Neutrophil (primary cell): Measurements from ENCODE around the gene ERBB3.

ENCODE experiments used
- H3K27ac ChIP-seq: fragments of 200-600 bp; sonication (generic); 2 replicates; pipeline ENCODE4 v1.5.1; 2016; ENCODE audit warnings: mild to moderate bottlenecking, moderate library complexity
- H3K27me3 ChIP-seq: fragments of 200-600 bp; sonication (generic); 2 replicates; pipeline ENCODE4 v1.6.0; 2016; ENCODE audit warnings: mild to moderate bottlenecking
- H3K36me3 ChIP-seq: fragments of 200-600 bp; sonication (generic); 2 replicates; pipeline ENCODE4 v1.5.1; 2017
- H3K4me1 ChIP-seq, 2 experiments: fragments of 200-600 bp in 1 of 2; sonication (generic) in 1 of 2; 1 replicate in 1 of 2; 2 replicates in 1 of 2; pipeline versions ENCODE4 v1.5.1 to v1.6.1; 2013 to 2016; ENCODE audit warnings: low read depth in 1 of 2, low read length in 1 of 2, mild to moderate bottlenecking in 1 of 2, moderate library complexity in 1 of 2; ENCODE audit not compliant: control insufficient read depth in 1 of 2, insufficient read depth in 1 of 2
- H3K4me3 ChIP-seq, 2 experiments: fragments of 200-600 bp in 1 of 2; sonication (generic) in 1 of 2; 1 replicate in 1 of 2; 2 replicates in 1 of 2; pipeline ENCODE4 v1.5.1; 2013 to 2016; ENCODE audit warnings: low read depth in 1 of 2, low read length in 1 of 2, mild to moderate bottlenecking in 1 of 2, moderate library complexity in 1 of 2
- H3K9me3 ChIP-seq: fragments of 200-600 bp; sonication (generic); 2 replicates; pipeline ENCODE4 v1.5.1; 2016
- TF ChIP-seq, protein P1 (sequence below): fragments of 200-600 bp; sonication (generic); IDR thresholded peaks from 2 replicates; pipeline ENCODE4 v1.5.1; 2016; ENCODE audit warnings: antibody characterized with exemption

The ERBB3 gene

DNA sequence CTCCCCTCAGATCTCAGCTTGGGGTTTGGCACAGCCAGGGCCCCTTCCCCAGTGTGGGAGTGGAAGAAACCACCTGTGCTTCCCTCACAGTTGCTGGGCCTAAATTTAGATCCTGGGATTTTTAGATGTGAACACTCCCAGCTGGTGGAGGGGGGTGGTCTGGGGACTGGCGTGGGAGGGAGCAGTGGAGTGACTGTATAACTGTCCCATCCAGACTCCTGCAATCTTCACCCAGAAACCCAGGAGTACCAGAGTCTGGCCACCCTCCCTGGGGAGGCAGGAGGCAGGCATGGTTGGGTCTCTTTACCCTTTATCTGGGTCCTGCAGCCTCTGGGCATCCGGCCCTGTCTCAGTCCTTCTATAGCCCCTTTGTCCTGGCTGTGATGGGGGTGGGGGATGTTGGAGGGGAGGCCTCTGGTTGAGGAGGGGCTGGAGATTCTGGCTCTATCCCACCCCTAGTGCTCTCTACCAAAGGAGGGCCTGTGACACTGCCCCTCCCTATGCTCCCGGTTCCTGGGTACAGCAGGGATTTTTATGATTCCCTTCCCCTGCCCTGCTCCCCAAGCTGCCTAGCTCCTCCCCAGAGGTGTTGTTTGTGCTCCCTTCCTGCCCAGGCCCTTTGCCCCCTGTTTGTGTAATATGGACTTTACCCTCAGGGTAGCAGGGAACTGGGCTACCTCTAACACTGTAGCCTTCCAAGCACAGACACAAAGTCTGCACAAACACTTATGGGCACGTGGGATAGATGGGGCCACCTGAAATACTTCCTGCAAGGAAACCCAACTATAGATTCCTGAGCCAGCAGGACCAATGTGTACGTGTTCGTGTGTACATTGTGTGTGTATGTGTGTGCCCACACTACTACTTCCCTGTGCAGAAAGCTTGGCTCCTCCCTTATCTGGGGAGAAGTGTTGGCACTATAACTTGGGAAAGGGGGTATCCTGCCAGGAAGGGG, 1.7 kb downstream of the ERBB3 start:
- no peaks in the 10 kb centered on the region for H3K36me3 ChIP-seq
- no peaks in the 10 kb centered on the region for H3K9me3 ChIP-seq
- peaks cover 80% of the 10 kb centered on the region for H3K27me3 ChIP-seq
- peaks cover 17 to 19% of the 10 kb centered on the region in 2 experiments for H3K4me1 ChIP-seq
- no peak overlapping the region for H3K4me3 ChIP-seq
- no peak overlapping the region for H3K27ac ChIP-seq
- TF ChIP-seq, protein P1, sequence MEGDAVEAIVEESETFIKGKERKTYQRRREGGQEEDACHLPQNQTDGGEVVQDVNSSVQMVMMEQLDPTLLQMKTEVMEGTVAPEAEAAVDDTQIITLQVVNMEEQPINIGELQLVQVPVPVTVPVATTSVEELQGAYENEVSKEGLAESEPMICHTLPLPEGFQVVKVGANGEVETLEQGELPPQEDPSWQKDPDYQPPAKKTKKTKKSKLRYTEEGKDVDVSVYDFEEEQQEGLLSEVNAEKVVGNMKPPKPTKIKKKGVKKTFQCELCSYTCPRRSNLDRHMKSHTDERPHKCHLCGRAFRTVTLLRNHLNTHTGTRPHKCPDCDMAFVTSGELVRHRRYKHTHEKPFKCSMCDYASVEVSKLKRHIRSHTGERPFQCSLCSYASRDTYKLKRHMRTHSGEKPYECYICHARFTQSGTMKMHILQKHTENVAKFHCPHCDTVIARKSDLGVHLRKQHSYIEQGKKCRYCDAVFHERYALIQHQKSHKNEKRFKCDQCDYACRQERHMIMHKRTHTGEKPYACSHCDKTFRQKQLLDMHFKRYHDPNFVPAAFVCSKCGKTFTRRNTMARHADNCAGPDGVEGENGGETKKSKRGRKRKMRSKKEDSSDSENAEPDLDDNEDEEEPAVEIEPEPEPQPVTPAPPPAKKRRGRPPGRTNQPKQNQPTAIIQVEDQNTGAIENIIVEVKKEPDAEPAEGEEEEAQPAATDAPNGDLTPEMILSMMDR: no peak

DNA sequence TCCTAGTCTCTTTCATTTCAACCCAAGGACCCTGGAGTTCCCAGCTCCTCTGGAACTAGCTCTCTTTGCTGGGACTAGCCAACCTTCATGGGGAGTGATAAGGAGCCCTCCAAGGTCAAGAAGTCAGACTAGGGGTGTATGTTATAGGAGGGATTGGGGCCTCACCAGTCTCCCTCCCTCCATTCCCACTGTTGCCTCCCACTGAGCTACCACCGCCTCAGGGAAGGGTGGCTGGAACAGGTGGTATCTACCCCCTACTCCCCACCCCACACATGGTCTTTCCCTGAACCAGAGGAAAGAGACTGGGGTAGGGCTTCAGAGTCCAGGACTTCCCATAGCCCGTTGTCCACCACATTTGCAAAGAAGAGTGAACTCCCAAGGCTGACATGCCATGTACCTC, 2.4 kb downstream of the ERBB3 start:
- Histone ChIP-seq H3K4me3 (no peak overlapping the region), H3K27me3 (peaks cover 75% of the 10 kb centered on the region), H3K9me3 (no peaks in the 10 kb centered on the region), H3K36me3 (no peaks in the 10 kb centered on the region), H3K4me1 (peaks cover 17 to 19% of the 10 kb centered on the region in 2 experiments), H3K27ac (no peak overlapping the region)
- TF ChIP-seq, protein P1: no peak

DNA sequence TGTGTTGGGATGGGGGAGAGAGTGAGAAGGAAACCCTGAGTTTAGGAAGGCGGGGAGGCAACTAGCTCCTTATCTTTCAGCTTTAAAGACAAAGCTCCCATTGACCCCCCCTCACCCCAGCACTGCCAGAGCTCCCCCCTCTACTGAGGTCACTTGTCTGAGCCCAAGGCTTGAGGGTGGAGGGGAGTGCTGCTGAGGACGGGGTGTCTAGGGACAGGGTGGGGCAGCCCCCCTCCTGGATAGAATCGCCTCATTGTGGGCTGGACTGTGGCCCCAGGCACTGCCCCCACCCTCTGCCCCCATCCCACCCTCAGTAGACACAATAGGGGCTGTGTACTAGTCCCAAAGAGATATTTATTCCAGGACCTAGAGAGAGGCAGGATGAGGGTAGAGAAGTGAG, 3.0 kb downstream of the ERBB3 start:
- no peaks in the 10 kb centered on the region for H3K36me3 ChIP-seq
- TF ChIP-seq, protein P1: no peak
- peaks cover 69% of the 10 kb centered on the region for H3K27me3 ChIP-seq
- no peak overlapping the region for H3K4me3 ChIP-seq
- H3K9me3 ChIP-seq: no peaks in the 10 kb centered on the region
- H3K27ac ChIP-seq: no peak overlapping the region
- peaks cover 17 to 19% of the 10 kb centered on the region in 2 experiments for H3K4me1 ChIP-seq

DNA sequence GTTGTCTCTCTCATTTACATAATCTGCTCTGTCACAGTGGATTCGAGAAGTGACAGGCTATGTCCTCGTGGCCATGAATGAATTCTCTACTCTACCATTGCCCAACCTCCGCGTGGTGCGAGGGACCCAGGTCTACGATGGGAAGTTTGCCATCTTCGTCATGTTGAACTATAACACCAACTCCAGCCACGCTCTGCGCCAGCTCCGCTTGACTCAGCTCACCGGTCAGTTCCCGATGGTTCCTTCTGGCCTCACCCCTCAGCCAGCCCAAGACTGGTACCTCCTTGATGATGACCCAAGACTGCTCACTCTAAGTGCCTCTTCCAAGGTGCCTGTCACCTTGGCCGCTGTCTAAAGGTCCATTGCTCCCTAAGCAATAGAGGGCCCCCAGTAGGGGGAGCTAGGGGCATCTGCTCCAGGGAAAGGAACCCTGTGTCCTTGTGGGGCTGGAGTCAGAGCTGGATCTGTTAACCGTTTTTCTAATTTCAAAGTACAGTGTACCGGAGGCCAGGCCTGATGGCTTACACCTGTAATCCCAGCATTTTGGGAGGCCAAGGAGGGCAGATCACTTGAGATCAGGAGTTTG, 5.1 kb downstream of the ERBB3 start:
- Histone ChIP-seq H3K4me3 (no peak overlapping the region), H3K36me3 (no peaks in the 10 kb centered on the region), H3K27me3 (peaks cover 48% of the 10 kb centered on the region), H3K27ac (no peak overlapping the region), H3K9me3 (no peaks in the 10 kb centered on the region), H3K4me1 (peaks cover 3 to 6% of the 10 kb centered on the region in 2 experiments)
- TF ChIP-seq, protein P1: no peak

DNA sequence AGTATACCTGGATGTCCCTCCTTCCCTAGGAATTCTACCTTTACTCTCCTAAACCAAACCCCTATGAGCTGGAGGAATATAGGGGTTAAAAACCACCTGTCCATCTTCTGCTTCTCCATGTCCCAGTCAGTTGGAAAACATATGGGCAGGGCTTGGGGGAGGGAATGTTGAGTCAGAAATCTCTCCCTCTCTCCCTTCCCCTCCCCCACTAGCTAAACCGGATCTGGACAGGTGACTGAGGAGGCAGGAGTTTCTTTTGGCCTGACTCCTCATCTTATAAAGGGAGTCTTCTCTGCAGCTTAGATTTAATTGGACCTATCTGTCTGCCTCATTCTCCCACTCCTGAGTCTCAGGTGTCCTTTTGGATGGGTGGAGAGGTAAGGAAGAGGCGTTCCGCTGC, 6.1 kb downstream of the ERBB3 start:
- no peaks in the 10 kb centered on the region for H3K4me1 ChIP-seq
- H3K27me3 ChIP-seq: peaks cover 38% of the 10 kb centered on the region
- no peak overlapping the region for H3K4me3 ChIP-seq
- H3K36me3 ChIP-seq: no peaks in the 10 kb centered on the region
- H3K27ac ChIP-seq: no peak overlapping the region
- TF ChIP-seq, protein P1: no peak
- no peaks in the 10 kb centered on the region for H3K9me3 ChIP-seq
